ENCODE measurements around the gene IL32.
"Not testable (repeated sequence)": the region's sequence is repeated elsewhere in the genome, so short reads cannot be mapped to it uniquely, and the experiment has no call there.

IL32 gene

GRCh38 chr16:3072576-3073263, 7.3 kb downstream of the IL32 start:
- DNase-seq: not testable (repeated sequence)

DNA sequence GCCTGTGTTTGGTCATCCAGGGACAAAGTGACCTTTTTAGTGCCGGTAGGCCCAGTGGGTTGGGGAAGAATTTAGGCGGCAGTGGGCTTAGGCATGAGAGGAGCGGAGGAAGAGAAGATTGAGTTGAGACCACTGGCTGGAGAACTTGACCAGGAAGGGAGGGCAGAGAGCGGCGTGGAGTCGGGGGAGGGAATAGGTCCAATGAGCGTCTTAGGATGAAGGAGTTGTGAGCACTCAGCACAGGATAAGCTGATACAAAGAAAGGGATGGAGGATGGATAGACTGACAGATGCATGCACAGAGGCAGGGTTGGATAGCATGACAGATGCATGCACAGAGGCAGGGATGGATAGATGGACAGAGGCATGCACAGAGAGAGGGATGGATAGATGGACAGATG, 8.0 kb downstream of the IL32 start:
- DNase-seq: no peak

DNA sequence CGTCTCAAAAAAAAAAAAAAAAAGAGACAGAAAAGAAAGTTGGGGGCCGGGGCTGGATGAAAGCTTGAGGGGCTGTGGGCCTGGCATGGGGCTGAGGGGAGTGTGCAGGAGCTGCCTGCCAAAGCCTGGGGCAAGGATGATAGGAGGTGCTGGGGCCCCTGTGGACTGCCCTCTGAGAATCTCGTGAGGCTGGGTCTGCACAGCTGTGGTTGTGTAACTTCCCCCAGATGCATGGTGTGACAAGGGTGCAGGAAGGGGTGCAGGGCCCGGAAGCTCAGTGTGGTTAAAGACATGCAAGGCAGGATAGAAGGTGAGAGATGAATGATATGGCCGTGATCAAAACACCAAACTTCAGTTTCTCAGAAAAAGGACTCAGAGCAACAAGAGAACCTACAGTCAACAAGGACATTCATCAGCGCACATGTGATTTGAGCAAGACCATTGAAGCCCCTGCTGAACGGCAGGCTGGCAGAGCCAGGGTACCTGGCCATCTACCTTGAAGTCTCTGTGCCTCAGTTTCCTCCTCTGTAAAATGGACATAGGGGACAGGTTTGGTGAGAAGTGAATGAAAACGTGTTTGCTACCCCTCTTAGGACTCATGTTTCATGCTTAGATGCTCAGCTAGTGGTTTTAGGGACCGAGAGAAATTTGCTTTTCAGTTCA, 9.6 kb downstream of the IL32 start:
- no peak for DNase-seq

DNA sequence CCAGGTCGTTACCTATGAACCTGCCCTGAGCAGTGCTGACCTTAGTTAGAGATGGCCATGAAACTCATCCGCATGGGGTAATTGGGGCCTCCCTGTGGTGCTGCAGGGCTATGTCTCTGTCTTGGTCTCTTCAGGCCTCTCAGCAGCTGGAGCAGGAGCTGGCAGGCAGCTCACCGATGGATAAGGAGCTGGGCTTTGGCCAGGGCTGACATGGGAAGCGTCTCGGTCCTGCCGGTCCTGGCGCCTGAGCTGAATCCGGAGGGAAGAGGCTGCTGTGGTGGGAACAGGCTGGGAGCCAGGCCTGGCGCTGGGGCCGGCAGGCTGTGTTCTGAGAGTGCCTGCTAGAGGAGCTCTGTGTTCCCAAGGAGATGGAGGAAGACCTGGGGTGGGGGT, 10.1 kb downstream of the IL32 start:
- DNase-seq: no peak

GRCh38 chr16:3075946-3076345, 10.5 kb downstream of the IL32 start:
- not testable (repeated sequence) for DNase-seq

DNA sequence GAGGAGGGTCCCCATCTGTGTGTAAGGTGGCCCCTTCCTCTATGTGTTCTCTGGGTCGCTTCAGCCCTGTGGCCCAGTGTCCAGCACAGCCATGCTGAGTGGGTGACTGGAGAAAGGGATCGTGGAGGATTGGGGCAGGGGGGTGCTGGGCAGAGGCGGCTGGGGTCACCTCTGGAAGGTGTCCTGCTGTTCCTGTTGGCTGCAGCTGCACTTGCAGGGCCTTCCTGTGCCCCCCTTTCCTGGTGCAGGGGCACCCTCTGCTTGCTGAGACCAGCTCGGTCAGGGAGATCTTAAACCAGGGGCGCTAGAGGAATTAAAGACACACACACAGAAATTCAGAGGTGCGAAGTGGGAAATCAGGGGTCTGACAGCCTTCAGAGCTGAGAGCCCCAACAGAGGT, 11.1 kb downstream of the IL32 start:
- no peak for DNase-seq

- DNase-seq: no peak
Measured at GRCh38 chr16:3080024-3080423, 14.6 kb downstream of the IL32 start.

DNA sequence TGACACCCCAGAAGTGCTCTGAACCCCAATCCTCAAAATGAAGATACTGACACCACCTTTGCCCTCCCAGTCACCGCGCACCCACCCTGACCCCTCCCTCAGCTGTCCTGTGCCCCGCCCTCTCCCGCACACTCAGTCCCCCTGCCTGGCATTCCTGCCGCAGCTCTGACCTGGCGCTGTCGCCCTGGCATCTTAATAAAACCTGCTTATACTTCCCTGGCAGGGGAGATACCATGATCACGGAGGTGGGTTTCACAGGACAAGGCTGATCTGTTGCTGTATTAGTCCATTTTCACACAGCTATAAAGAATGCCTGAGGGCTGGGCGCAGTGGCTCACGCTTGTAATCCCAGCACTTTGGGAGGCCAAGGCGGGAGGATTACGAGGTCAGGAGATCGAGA, 16.5 kb downstream of the IL32 start:
- not testable (repeated sequence) for DNase-seq

DNA sequence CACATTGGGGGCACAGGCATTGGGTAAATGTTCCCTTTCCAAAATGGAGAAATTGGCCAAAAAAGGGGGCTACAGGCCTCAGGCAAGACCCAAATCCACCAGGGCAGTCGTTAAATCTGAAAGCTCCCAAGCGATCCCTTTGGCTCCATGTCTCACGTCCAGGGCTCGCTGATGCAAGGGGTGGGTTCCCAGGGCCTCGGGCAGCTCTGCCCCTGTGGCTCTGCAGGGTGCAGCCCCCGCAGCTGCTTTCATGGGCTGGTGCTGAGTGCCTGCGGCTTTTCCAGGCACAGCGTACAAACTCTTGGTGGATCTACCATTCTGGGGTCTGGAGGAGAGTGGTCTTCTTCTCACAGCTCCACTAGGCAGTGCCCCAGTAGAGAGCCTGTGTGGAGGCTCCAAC, 18.0 kb downstream of the IL32 start:
- not testable (repeated sequence) for DNase-seq

DNA sequence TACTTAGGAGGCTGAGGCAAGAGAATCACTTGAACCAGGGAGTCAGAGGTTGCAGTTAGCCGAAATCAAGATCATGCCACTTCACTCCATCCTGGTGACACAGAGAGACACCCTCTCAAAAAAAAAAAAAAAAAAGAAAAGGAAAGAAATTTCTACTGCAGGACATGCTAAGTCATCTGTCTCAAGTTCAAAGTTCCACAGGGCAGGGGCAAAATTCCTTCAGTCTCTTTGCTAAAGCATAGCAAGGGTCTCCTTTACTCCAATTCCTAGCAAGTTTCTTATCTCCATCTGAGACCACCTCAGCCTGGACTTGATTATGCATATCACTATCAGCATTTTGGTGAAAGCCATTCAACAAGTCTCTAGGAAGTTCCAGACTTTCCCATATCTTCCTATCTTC, 19.1 kb downstream of the IL32 start:
- no peak for DNase-seq

GRCh38 chr16:3084969-3085670, 19.7 kb downstream of the IL32 start:
- DNase-seq: no peak

DNA sequence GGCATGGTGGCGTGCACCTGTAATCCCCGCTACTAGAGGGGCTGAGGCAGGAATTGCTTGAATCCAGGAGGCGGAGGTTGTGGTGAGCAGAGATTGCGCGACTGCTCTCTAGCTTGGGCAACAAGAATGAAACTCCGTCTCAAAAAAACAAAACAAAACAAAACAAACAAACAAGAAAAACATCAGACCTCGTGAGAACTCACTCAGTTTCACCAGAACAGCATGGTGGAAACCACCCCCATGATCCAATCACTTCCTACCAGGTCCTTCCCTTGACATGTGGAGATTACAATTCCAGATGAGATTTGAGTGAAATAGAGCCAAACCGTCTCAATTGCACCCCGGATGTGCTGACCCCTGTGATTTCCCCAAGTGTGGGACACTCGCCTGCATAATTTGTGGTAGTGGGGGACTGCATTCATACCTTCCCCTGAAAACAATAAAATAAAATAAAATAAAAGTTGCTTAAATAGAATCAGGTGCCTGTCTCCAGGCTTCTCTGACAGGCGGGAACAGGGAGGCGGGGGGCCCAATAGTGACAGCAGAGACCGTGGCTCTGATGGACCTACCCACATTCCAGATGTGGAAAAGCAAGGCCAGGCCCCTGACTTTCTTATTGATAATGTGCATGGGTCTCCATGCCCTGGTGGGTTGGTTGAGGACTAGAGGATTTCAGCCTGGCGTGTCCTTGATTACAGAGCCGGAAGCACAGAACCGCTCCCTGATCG, 20.6 kb downstream of the IL32 start:
- DNase-seq: no peak

- DNase-seq: no peak
Measured at GRCh38 chr16:3086596-3087242, 21.3 kb downstream of the IL32 start.

DNA sequence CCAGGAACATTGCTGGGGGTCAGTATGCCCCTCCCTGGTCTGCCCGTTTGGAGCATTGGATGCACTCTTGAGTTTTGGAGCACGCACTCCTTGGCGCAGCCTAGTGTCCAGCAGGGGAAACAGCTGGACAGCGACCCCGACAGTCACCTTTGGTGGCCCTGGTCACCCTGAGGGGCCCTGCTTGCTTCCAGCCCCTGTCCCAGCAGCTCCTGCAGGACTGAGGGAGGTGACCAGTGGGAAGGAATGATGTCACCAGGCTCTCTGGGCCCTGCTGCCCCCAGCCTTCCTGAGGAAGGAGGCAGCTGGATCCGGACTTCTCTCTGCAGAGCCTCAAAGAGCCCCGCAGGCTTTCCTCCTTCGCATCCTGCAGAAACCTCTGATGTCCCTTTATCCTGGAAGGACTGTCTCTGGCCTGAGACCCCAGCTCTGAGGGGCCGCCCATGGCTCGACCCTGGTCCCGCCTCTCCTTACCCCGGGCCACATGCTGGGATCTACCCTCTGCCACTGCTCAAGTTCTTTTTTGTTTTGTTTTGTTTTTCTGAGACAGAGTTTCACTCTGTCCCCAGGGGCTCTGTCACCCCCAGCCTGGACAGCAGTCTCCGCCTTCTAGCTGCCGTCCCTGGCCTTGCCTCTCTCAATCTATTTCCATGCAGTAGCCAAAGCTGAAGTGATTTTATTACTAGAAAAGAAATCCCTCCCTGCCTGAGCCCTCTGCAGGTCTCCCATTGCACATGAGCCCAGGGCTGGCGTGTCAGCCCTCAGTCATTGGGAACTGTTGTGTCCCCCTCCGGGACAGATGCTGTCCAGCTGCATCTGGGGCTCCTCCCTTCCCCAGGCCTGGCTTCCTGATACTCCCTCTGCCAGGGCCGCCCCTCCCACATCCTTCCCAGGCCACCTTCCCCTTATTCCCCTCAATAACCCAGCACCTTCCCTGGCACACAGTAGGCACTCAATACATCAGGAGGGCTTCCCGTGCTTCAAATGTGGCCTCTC, 22.1 kb downstream of the IL32 start:
- peak; percentile 73 for DNase-seq

GRCh38 chr16:3088450-3088849, 23.0 kb downstream of the IL32 start:
- no peak for DNase-seq

DNA sequence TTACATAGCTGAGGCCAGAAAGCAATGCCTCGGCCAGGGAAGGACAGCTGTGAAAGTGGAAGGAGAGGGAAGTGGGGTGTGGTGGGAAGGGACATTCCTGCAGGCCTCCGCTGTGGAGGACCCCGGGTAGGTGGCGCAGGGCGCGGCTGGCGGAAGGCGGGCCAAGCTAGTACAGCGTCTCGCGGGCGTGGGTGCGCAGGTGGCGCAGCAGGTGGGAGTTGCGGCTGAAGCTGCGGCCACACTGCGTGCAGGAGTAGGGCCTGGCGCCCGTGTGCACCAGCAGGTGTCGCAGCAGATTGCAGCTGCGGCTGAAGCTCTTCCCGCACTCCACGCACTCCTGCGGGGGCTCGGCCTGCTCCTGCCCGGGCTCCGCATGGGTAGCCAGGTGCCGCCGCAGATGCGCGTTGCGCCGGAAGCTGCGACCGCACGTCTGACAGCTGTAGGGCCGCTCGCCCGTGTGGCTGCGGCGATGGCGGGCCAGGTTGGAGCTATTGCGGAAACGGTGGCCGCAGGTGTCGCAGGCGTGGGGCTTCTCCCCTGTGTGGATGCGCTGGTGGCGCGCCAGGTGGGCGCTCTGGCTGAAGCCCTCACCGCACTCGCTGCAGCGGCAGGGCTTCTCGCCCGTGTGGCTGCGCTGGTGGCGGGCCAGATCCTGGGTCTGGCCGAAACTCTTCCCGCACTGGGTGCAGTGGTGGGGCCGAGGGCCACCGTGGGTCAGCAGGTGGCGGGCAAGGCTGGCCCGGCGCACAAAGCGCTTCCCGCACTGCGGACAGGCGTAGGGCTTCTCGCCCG, 23.7 kb downstream of the IL32 start:
- no peak for DNase-seq

DNA sequence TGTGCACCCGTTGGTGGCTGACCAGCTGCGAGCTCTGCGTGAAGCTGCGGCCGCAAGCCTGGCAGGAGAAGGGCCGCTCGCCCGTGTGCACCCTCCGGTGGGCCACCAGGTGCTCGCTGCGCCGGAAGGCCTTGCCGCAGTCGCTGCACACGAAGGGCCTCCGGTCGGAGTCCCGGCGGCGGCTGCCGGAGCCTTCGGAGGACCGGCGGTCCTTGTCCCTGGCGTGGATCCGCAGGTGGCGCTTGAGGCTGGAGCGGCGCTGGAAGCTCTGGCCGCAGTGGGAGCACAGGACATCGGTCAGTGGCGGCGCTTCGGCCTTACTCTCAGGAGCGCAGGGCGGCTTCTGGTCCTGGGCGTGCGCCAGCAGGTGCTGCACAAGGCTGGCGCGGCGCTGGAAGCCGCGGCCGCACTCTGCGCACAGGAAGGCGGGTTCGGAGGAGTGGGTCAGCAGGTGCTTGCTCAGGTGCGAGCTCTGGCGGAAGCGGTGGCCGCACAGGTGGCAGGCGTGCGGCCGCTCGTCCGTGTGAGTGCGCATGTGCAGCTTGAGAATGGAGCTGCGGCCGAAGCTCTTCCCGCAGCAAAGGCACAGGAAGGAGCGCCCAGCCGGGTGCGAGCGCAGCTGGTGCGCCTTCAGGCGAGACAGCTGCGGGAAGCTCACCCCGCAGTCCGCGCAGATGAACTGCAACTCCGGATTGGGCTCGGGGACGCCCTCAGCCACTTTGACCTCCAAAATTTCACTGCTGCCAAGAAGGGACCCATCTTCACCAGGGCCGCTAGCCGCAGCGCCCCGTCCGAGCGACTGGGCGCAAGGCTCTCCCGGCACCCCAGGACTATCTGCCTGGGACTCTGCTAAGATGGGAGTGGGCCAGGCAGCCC, 24.5 kb downstream of the IL32 start:
- DNase-seq: no peak

DNA sequence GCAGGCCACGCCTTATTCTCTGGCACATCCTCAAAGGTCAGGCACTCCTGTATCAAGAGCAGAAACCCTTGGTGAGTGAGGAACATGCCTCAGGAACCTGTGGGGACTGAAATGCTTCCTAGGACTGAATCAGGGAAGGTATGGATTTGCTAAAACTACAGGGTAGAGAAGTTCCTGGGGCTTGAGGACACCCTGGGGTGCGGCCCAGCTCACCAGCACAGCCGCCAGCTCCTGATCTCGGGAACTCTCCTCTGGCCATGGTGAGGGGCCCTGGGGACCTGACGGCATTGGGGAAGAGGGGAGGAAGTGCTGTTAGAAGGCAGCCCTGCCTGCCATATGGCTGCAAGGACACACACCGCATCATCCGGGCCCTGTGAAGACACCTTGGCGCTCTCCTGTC, 26.1 kb downstream of the IL32 start:
- no peak for DNase-seq

- DNase-seq: no peak
Measured at GRCh38 chr16:3092501-3092941, 27.1 kb downstream of the IL32 start.
